Lung (tissue), 12 donors: Measurements from ENCODE around the gene NTM. TPM values are rescaled to one million over a fixed set of nuclear protein-coding genes. Genes with fewer than 3 reads are reported as not detected.

Source experiments
- ATAC-seq: fragments of 200-7000 bp; cut with Tn5 transposase; one replicate; pipeline ENCODE4 v1.9.1; 2020; ENCODE audit warnings: moderate number of reproducible peaks; ENCODE audit not compliant: insufficient read depth, low FRiP score
- DNase-seq, 3 donors: peaks; one replicate each; pipeline ENCODE4 v3.0.0-alpha.2; 2013 to 2017
- H3K27ac ChIP-seq, 2 donors: one replicate each; pipeline ENCODE4 v1.5.1; 2013; ENCODE audit warnings: mild to moderate bottlenecking in 2 of 2, moderate library complexity in 2 of 2, control low read depth in 1 of 2, inconsistent platforms in 1 of 2, low read depth in 1 of 2, low read length in 1 of 2
- H3K27me3 ChIP-seq, 3 donors: one replicate each; pipeline ENCODE4 v1.5.1; 2013; ENCODE audit warnings: low read length in 2 of 3; ENCODE audit not compliant: control insufficient read depth in 3 of 3, insufficient read depth in 3 of 3
- H3K36me3 ChIP-seq, 4 donors: one replicate each; pipeline ENCODE4 v1.5.1; 2013; ENCODE audit warnings: low read length in 4 of 4, mild to moderate bottlenecking in 1 of 4, moderate library complexity in 1 of 4; ENCODE audit not compliant: control insufficient read depth in 4 of 4, insufficient read depth in 4 of 4
- H3K4me1 ChIP-seq, 5 donors: one replicate each; pipeline ENCODE4 v1.5.1; 2013; ENCODE audit warnings: low read length in 5 of 5, mild to moderate bottlenecking in 2 of 5, moderate library complexity in 1 of 5; ENCODE audit not compliant: control insufficient read depth in 5 of 5, insufficient read depth in 5 of 5
- H3K4me3 ChIP-seq: one replicate; pipeline ENCODE4 v1.5.1; 2013; ENCODE audit warnings: mild to moderate bottlenecking, control low read depth, moderate library complexity
- H3K9ac ChIP-seq, 2 donors: one replicate each; pipeline ENCODE4 v1.5.1; 2013; ENCODE audit warnings: low read length in 2 of 2, control low read depth in 1 of 2; ENCODE audit not compliant: insufficient read depth in 1 of 2
- H3K9me3 ChIP-seq, 4 donors: one replicate each; pipeline ENCODE4 v1.5.1; 2013; ENCODE audit warnings: low read length in 3 of 4, mild to moderate bottlenecking in 1 of 4, moderate library complexity in 1 of 4; ENCODE audit not compliant: control insufficient read depth in 4 of 4, insufficient read depth in 3 of 4
- CTCF ChIP-seq: IDR thresholded peaks from 2 replicates; pipeline ENCODE4 v1.5.1; 2012; ENCODE audit warnings: mild to moderate bottlenecking; ENCODE audit errors: control extremely low read depth, extremely low read depth
- WGBS, 2 donors: extraction: QIAGEN DNeasy Blood & Tissue Kit; methylation state at CpG; one replicate each; pipeline ENCODE4 v1.1.7; 2013; 5-methylcytosine and 5-hydroxymethylcytosine counted together
- polyA plus RNA-seq, 2 donors: library from polyadenylated mRNA; stranded (reverse); fragments of 200-250 nt; gene quantifications; one replicate each; pipeline ENCODE4 v1.2.1, GENCODE V29; 2013
- total RNA-seq, 2 donors: library from RNA; depleted of rRNA in 1 of 2; stranded (reverse); fragments of >200 nt in 1 of 2; gene quantifications; one replicate each; pipeline ENCODE4 v1.2.1, GENCODE V29; 2014 to 2021
- donor health status: control.
- donor health status: control.
- donor health status: Bipolar disorder and iron deficiency.
- donor health status: healthy.
- donor health status: DM: yes; HTN: yes; CAD: no.

Gene NTM
- total and polyA plus RNA-seq, 4 donors, result 0.39 to 30.9 (median 7.2) TPM

GRCh38 chr11:132131961-132132360 is 761.5 kb downstream of the NTM start:
- no peaks in the 10 kb centered on the region for H3K36me3 ChIP-seq
- WGBS, 2 donors, result 45 to 46% methylated on average over 9 of the region's 9 CpGs
- DNase-seq (no peak), ATAC-seq (no peak)
- H3K4me3 ChIP-seq, result no peak overlapping the region
- H3K27ac ChIP-seq, result no peak overlapping the region
- no peak for TF ChIP-seq CTCF
- H3K4me1 ChIP-seq, result peaks cover 0 to 11% (median 0%) of the 10 kb centered on the region in 5 donors
- no peak overlapping the region for H3K9ac ChIP-seq
- no peaks in the 10 kb centered on the region for H3K27me3 ChIP-seq
- H3K9me3 ChIP-seq, result no peaks in the 10 kb centered on the region

- DNase-seq, result no peak
- H3K9me3 ChIP-seq, result peaks cover 0 to 4% (median 0%) of the 10 kb centered on the region in 4 donors
- no peak overlapping the region for H3K4me3 ChIP-seq
- ATAC-seq, result no peak
- H3K27me3 ChIP-seq, result no peaks in the 10 kb centered on the region
- H3K27ac ChIP-seq, result no peak overlapping the region
- TF ChIP-seq CTCF, result no peak
- no peaks in the 10 kb centered on the region for H3K36me3 ChIP-seq
- WGBS, 2 donors, result 90% methylated on average over 5 of the region's 5 CpGs
- H3K9ac ChIP-seq, result no peak overlapping the region
- peaks cover 0 to 3% (median 0%) of the 10 kb centered on the region in 5 donors for H3K4me1 ChIP-seq
Observed at GRCh38 chr11:132134322-132134721, 763.9 kb downstream of the NTM start.

- DNase-seq (no peak), ATAC-seq (no peak)
- 88 to 90% methylated on average over 11 to 12 of the region's 12 CpGs for WGBS, 2 donors
- Histone ChIP-seq H3K27me3 (no peaks in the 10 kb centered on the region), H3K4me3 (no peak overlapping the region), H3K36me3 (no peaks in the 10 kb centered on the region), H3K9ac (no peak overlapping the region), H3K4me1 (peaks cover 0 to 3% (median 0%) of the 10 kb centered on the region in 5 donors), H3K9me3 (peaks cover 0 to 4% (median 0%) of the 10 kb centered on the region in 4 donors), H3K27ac (no peak overlapping the region)
- TF ChIP-seq CTCF, result no peak
Observed at GRCh38 chr11:132137289-132137980, 767.0 kb downstream of the NTM start.

- H3K27me3 ChIP-seq, result no peaks in the 10 kb centered on the region
- no peak for ATAC-seq
Observed at GRCh38 chr11:132137981-132138313, 767.5 kb downstream of the NTM start.

More at GRCh38 chr11:132137981-132138313, 767.5 kb downstream of the NTM start:
- Histone ChIP-seq H3K27ac (no peak overlapping the region), H3K36me3 (no peaks in the 10 kb centered on the region), H3K9me3 (peaks cover 0 to 4% (median 0%) of the 10 kb centered on the region in 4 donors), H3K9ac (no peak overlapping the region), H3K4me1 (peaks cover 0 to 3% (median 0%) of the 10 kb centered on the region in 5 donors), H3K4me3 (no peak overlapping the region)
- TF ChIP-seq CTCF, result no peak
- peak in 1 of 3 donors; percentile 22 for DNase-seq
- 49 to 55% methylated on average over 3 of the region's 3 CpGs for WGBS, 2 donors
